ENCODE data around the gene FAM111B.
A peak's percentile ranks its signal among the peaks of the same experiment; 100 is the strongest.
"Not testable (repeated sequence)": the region's sequence is repeated elsewhere in the genome, so short reads cannot be mapped to it uniquely, and the experiment has no call there.

Gene FAM111B

GRCh38 chr11:59106363-59107336 lies at the start of gene FAM111B:
TSS of gene FAM111B (plus strand) at chr11:59107237. CDS start at chr11:59109626, 2,389 bp downstream.
- peak; percentile 95 for DNase-seq (ENCODE audit: low read depth)
- TF ChIP-seq CTCF (IDR thresholded peaks at IDR 0.05; ENCODE audit: insufficient read depth, low read depth, low read length, missing control alignments) = peak; percentile 4
- peak within 1 kb of the TSS; percentile 77 for H3K4me3 ChIP-seq (ENCODE audit: low read depth, low read length)

- peak; percentile 94 for DNase-seq (ENCODE audit: low read depth)
- peak; percentile 94 for TF ChIP-seq CTCF (IDR thresholded peaks at IDR 0.05; ENCODE audit: insufficient read depth, low read depth, low read length, missing control alignments)
- peak overlapping the region; percentile 61 for H3K4me3 ChIP-seq (ENCODE audit: low read depth, low read length)
These were observed 48.7 kb upstream of the FAM111B start for GRCh38 chr11:59058120-59059033.

- DNase-seq (ENCODE audit: low read depth) = not testable (repeated sequence)
These were observed 46.9 kb upstream of the FAM111B start for GRCh38 chr11:59060096-59060495.

GRCh38 chr11:59062602-59063529 lies 44.2 kb upstream of the FAM111B start:
- TF ChIP-seq CTCF (IDR thresholded peaks at IDR 0.05; ENCODE audit: insufficient read depth, low read depth, low read length, missing control alignments) = no peak
- H3K4me3 ChIP-seq (ENCODE audit: low read depth, low read length) = peak overlapping the region; percentile 29; the same call in 1 of the 2 replicates
- no peak for DNase-seq (ENCODE audit: low read depth)

More at GRCh38 chr11:59060096-59060495, 46.9 kb upstream of the FAM111B start:
- not testable (repeated sequence) for H3K4me3 ChIP-seq (ENCODE audit: low read depth, low read length)

GRCh38 chr11:59063996-59064727 lies 42.9 kb upstream of the FAM111B start:
- peak overlapping the region; percentile 29; the same call in 1 of the 2 replicates for H3K4me3 ChIP-seq (ENCODE audit: low read depth, low read length)
- DNase-seq (ENCODE audit: low read depth) = peak; percentile 55

GRCh38 chr11:59069087-59069486 lies 38.0 kb upstream of the FAM111B start:
- no peak overlapping the region for H3K4me3 ChIP-seq (ENCODE audit: low read depth, low read length)
- no peak for TF ChIP-seq CTCF (IDR thresholded peaks at IDR 0.05; ENCODE audit: insufficient read depth, low read depth, low read length, missing control alignments)
- DNase-seq (ENCODE audit: low read depth) = no peak

All from GM12865 (cell line).